T47D (cell line): ENCODE results near the gene UNC45B.
"Not testable (repeated sequence)": the region's sequence is repeated elsewhere in the genome, so short reads cannot be mapped to it uniquely, and the experiment has no call there.

Experiments used
- DNase-seq, 2 experiments: peaks; one replicate each; pipeline versions ENCODE4 v3.0.0 to v3.0.0-alpha.2; 2011 to 2012; ENCODE audit warnings: low read depth in 1 of 2, low spot score in 1 of 2
- JUND ChIP-seq: IDR thresholded peaks from 2 replicates; pipeline ENCODE4 v1.6.1; 2012; ENCODE audit warnings: low read depth
- in situ Hi-C: cut with HindIII; loops from 2 replicates; pipeline ENCODE4 v1.10.0; 2016; ENCODE audit warnings: low sequenced_read_pairs, low pct_unique_long_range_greater_than_20kb

The UNC45B gene

GRCh38 chr17:35148144-35148543, 527 bp downstream of the UNC45B start:
- peak; percentile 60 to 66 for DNase-seq
- TF ChIP-seq JUND: no peak
- in situ Hi-C loops: no loop called here

GRCh38 chr17:35149941-35150340, 2.3 kb downstream of the UNC45B start:
- in situ Hi-C loops: no loop called here
- TF ChIP-seq JUND: no peak
- no peak for DNase-seq

- DNase-seq, in situ Hi-C loops: not testable (repeated sequence)
Observed at GRCh38 chr17:35151080-35151479, 3.5 kb downstream of the UNC45B start.

GRCh38 chr17:35152421-35153140, 5.0 kb downstream of the UNC45B start:
- no peak for DNase-seq
- TF ChIP-seq JUND: no peak
- in situ Hi-C loops: no loop called here

- TF ChIP-seq JUND: no peak
- DNase-seq: no peak
- in situ Hi-C loops: no loop called here
Observed at GRCh38 chr17:35154196-35155165, 6.9 kb downstream of the UNC45B start.

- TF ChIP-seq JUND: no peak
- DNase-seq: no peak
- in situ Hi-C loops: no loop called here
Observed at GRCh38 chr17:35155246-35155645, 7.6 kb downstream of the UNC45B start.

GRCh38 chr17:35159940-35160339, 12.3 kb downstream of the UNC45B start:
- TF ChIP-seq JUND: no peak
- in situ Hi-C loops: no loop called here
- DNase-seq: no peak

- DNase-seq: no peak
- in situ Hi-C loops: no loop called here
- no peak for TF ChIP-seq JUND
Observed at GRCh38 chr17:35160354-35161201, 13.0 kb downstream of the UNC45B start.

- no peak for TF ChIP-seq JUND
- no peak for DNase-seq
- in situ Hi-C loops: no loop called here
Observed at GRCh38 chr17:35161281-35161761, 13.7 kb downstream of the UNC45B start.

GRCh38 chr17:35162755-35163154, 15.1 kb downstream of the UNC45B start:
- DNase-seq: peak in 1 of 2 experiments; percentile 51
- in situ Hi-C loops: no loop called here
- no peak for TF ChIP-seq JUND

- no peak for TF ChIP-seq JUND
- in situ Hi-C loops: no loop called here
Observed at GRCh38 chr17:35163886-35164285, 16.3 kb downstream of the UNC45B start.

GRCh38 chr17:35164716-35165115, 17.1 kb downstream of the UNC45B start:
- no peak for TF ChIP-seq JUND
- in situ Hi-C loops: no loop called here
- no peak for DNase-seq

More at GRCh38 chr17:35163886-35164285, 16.3 kb downstream of the UNC45B start:
- DNase-seq: no peak
